Heart left ventricle (tissue), 16 donors: ENCODE measurements around the gene MVB12B. TPM values are rescaled to one million over a fixed set of nuclear protein-coding genes. Genes with fewer than 3 reads are reported as not detected.

Experiments used
- ATAC-seq, 4 donors: fragments of 200-7000 bp; cut with Tn5 transposase; one replicate each; pipeline ENCODE4 v1.9.1; 2020 to 2022; ENCODE audit warnings: moderate library complexity in 4 of 4, mild to moderate bottlenecking in 3 of 4, moderate number of reproducible peaks in 1 of 4
- DNase-seq, 5 donors: peaks; one replicate each; pipeline ENCODE4 v3.0.0-alpha.2; 2020
- H3K27ac ChIP-seq, 12 donors: fragments of 200-600 bp; sonication (generic) in 4 of 12; one replicate each; pipeline versions ENCODE4 v1.5.0 to v1.8.0; 2016 to 2022; ENCODE audit warnings: mild to moderate bottlenecking in 2 of 12
- H3K27me3 ChIP-seq, 9 donors: fragments of 200-600 bp; sonication (generic) in 2 of 9; one replicate each; pipeline versions ENCODE4 v1.5.1 to v1.8.0; 2016 to 2022; ENCODE audit warnings: mild to moderate bottlenecking in 3 of 9
- H3K36me3 ChIP-seq, 9 donors: fragments of 200-600 bp; sonication (generic) in 2 of 9; one replicate each; pipeline versions ENCODE4 v1.5.0 to v1.8.0; 2018 to 2022; ENCODE audit warnings: mild to moderate bottlenecking in 2 of 9
- H3K4me1 ChIP-seq, 12 donors: fragments of 200-600 bp; sonication (generic) in 4 of 12; one replicate each; pipeline versions ENCODE4 v1.5.0 to v1.8.0; 2016 to 2022; ENCODE audit warnings: mild to moderate bottlenecking in 3 of 12
- H3K4me3 ChIP-seq, 12 donors: fragments of 200-600 bp; sonication (generic) in 4 of 12; one replicate each; pipeline versions ENCODE4 v1.5.0 to v1.8.0; 2017 to 2022; ENCODE audit warnings: mild to moderate bottlenecking in 9 of 12, moderate library complexity in 4 of 12
- H3K9me3 ChIP-seq, 12 donors: fragments of 200-600 bp; sonication (generic) in 4 of 12; one replicate each; pipeline versions ENCODE4 v1.5.0 to v1.8.0; 2016 to 2022; ENCODE audit warnings: mild to moderate bottlenecking in 1 of 12
- POLR2A ChIP-seq, 2 donors: fragments of 450-650 bp; IDR thresholded peaks; one replicate each; pipeline ENCODE4 v1.6.1; 2017; ENCODE audit warnings: antibody characterized with exemption in 2 of 2, mild to moderate bottlenecking in 2 of 2, moderate library complexity in 2 of 2
- WGBS, 4 donors: extraction: QIAGEN DNeasy Blood & Tissue Kit in 2 of 4; methylation state at CpG; one replicate each; pipeline versions ENCODE4 v1.1.5 to v1.1.7; 2013 to 2018; 5-methylcytosine and 5-hydroxymethylcytosine counted together
- intact Hi-C, 10 donors: fragments of 100-400 bp; cut with DNase I; formaldehyde crosslinking; loops; one replicate each; pipeline versions ENCODE4 v1.11.1 to v1.14.2; 2022
- polyA plus RNA-seq, 2 donors: library from polyadenylated mRNA; stranded (reverse); fragments of 200-250 nt; gene quantifications; one replicate each; pipeline ENCODE4 v1.2.3, GENCODE V29; 2013
- total RNA-seq, 9 donors: library from RNA; depleted of rRNA in 2 of 9; stranded (reverse); fragments of >200 nt in 2 of 9; fragmentation: NEBNext Ultra II Directional in 3 of 9; extraction: Animal tissue kit (Norgen Biotek cat#: 25700) in 3 of 9; gene quantifications; one replicate each; pipeline versions ENCODE4 v1.1.0 to v1.2.4, GENCODE V29; 2016 to 2023
- TF ChIP-seq, protein P1 (sequence below), 12 donors: fragments of 200-600 bp; sonication (generic) in 4 of 12; IDR thresholded peaks; one replicate each; pipeline versions ENCODE4 v1.5.0 to v1.8.0; 2018 to 2022; ENCODE audit warnings: antibody characterized with exemption in 12 of 12, mild to moderate bottlenecking in 5 of 12
- donor health status: ischemic (EF 13 %, LVEDD 7.1; RV severe dilation, severe dysfunction).
- donor health status: healthy with polysubstance abuse.
- donor health status: DM: no; HTN: yes; CAD: no.
- donor health status: DM: no; HTN: no; CAD: no.
- donor health status: ischemic (EF 25% LVEDD 6.9; RV normal size, moderate dysfunction).
- donor health status: ischemic (EF 25% LVEDD 5.7; RV mildly dilated, moderate dysfunction).
- donor health status: healthy.
- donor health status: DM: yes; HTN: yes; CAD: no.
- donor health status: ischemic (EF 35%, LVEDD 5.7; RV mildly dilated, moderate dysfunction).
- donor health status: nonischemic (EF 11% LVEDD 7.7; RV severe dilation, severe dysfunction).
- donor health status: DM: yes; HTN: yes; CAD: no.
- donor health status: PGD.
- donor health status: ischemic (EF 29% LVEDD 5.4; RV normal size, mild dysfunction).
- donor health status: nonischemic (EF 23%, LVEDD 6.1; RV moderate dilation, normal function).

The MVB12B gene
- total and polyA plus RNA-seq, 11 donors: 4.9 to 16.2 (median 11.0) TPM

DNA sequence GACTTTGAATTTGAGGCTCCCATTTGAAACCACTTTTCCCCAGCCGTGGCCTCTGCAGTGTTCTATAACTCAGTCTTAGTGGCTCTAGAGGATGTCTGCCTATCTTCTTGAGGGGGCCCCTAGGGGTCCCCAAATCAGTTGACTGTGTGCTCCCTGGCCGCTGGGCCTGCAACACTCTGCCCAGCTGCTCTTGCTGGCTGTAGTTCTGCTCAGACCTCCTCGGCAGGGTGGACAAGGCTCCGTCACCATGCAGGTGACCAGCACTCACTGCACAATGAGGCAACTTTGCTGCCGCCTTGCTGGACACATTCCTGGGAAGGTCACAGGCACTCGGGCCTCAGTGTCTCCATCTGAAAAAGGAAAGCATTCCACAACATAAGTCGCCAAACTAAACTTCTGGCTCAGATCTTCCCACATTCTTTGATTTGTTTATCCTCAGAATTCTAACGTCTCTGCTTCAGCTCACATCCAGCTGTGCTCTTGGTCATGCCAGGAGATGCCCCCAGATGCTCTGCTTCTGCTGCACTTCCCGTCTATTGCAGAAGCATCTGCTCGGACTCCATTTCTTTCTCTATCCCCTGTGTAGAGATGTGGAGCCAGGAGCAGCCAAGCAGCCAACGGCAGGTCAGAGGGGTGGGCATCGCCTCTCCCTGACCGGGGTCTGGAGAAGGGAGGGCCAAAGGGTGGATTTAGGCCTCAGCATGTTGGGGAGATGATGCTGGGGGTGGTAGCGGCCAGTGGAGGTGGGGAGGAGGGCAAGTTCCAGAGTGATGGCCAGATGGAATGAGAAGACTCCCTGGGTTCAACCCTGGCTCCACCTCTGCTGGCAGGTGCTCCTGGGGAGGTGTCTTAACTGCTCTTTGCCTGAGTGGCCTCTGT lies 133.6 kb downstream of the MVB12B start:
- intact Hi-C loops: no loop called here
- TF ChIP-seq, protein P1, sequence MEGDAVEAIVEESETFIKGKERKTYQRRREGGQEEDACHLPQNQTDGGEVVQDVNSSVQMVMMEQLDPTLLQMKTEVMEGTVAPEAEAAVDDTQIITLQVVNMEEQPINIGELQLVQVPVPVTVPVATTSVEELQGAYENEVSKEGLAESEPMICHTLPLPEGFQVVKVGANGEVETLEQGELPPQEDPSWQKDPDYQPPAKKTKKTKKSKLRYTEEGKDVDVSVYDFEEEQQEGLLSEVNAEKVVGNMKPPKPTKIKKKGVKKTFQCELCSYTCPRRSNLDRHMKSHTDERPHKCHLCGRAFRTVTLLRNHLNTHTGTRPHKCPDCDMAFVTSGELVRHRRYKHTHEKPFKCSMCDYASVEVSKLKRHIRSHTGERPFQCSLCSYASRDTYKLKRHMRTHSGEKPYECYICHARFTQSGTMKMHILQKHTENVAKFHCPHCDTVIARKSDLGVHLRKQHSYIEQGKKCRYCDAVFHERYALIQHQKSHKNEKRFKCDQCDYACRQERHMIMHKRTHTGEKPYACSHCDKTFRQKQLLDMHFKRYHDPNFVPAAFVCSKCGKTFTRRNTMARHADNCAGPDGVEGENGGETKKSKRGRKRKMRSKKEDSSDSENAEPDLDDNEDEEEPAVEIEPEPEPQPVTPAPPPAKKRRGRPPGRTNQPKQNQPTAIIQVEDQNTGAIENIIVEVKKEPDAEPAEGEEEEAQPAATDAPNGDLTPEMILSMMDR (IDR thresholded peaks at IDR 0.05): no peak
- TF ChIP-seq POLR2A (IDR thresholded peaks at IDR 0.05): no peak

GRCh38 chr9:126461029-126461428 lies 134.4 kb downstream of the MVB12B start:
- no peak for ATAC-seq
- 80 to 95% (median 94%) methylated on average over 8 of the region's 8 CpGs for WGBS, 4 donors
- intact Hi-C loops: no loop called here
- peak in 1 of 5 donors; percentile 37 for DNase-seq
- no peak overlapping the region for H3K27ac ChIP-seq
- no peaks in the 10 kb centered on the region for H3K27me3 ChIP-seq
- H3K36me3 ChIP-seq: no peaks in the 10 kb centered on the region
- no peaks in the 10 kb centered on the region for H3K9me3 ChIP-seq
- no peak for TF ChIP-seq POLR2A (IDR thresholded peaks at IDR 0.05)
- TF ChIP-seq, protein P1 (IDR thresholded peaks at IDR 0.05): no peak
- no peak overlapping the region for H3K4me3 ChIP-seq
- peaks cover 0 to 11% (median 1%) of the 10 kb centered on the region in 12 donors for H3K4me1 ChIP-seq

More for the DNA sequence above, 133.6 kb downstream of the MVB12B start:
- Histone ChIP-seq H3K9me3 (no peaks in the 10 kb centered on the region), H3K36me3 (no peaks in the 10 kb centered on the region), H3K27me3 (no peaks in the 10 kb centered on the region), H3K4me3 (no peak overlapping the region), H3K27ac (no peak overlapping the region), H3K4me1 (peaks cover 0 to 12% (median 2%) of the 10 kb centered on the region in 12 donors)
- DNase-seq (no peak), ATAC-seq (no peak)
- 83 to 85% (median 85%) methylated on average over 14 of the region's 14 CpGs for WGBS, 4 donors

DNA sequence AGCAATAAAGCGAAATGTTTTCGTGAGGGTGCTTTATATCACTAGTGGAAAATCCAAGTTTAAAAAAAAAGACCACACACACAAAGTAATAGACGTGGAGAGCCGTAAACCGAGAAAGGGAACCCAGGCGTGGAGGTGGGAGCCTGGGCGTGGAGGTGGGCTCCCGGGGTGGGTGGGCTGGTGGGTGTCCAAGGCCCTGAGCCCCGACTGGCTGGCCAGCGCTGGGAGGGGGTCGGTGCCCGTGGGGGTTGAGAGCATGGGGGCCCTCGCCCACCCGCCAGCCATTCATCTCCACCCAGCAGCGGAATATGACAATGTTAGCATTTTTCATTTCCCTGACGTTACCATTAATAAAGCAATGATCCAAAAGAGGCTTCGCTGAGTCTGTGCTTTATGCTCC lies 135.0 kb downstream of the MVB12B start:
- Histone ChIP-seq H3K27me3 (no peaks in the 10 kb centered on the region), H3K4me1 (peaks cover 0 to 6% (median 0%) of the 10 kb centered on the region in 12 donors), H3K4me3 (no peak overlapping the region), H3K27ac (no peak overlapping the region), H3K36me3 (no peaks in the 10 kb centered on the region), H3K9me3 (no peaks in the 10 kb centered on the region)
- WGBS, 4 donors: 95 to 97% (median 96%) methylated on average over 17 of the region's 17 CpGs
- ATAC-seq (no peak), DNase-seq (peak in 1 of 5 donors; percentile 54)
- intact Hi-C loops: no loop called here
- no peak for TF ChIP-seq POLR2A (IDR thresholded peaks at IDR 0.05)
- TF ChIP-seq, protein P1 (IDR thresholded peaks at IDR 0.05): no peak

- intact Hi-C loops: no loop called here
- DNase-seq (peak in 1 of 5 donors; percentile 13), ATAC-seq (no peak)
- H3K4me1 ChIP-seq: no peaks in the 10 kb centered on the region
- 96 to 100% (median 97%) methylated on average over 3 of the region's 3 CpGs for WGBS, 4 donors
- no peak for TF ChIP-seq POLR2A (IDR thresholded peaks at IDR 0.05)
- TF ChIP-seq, protein P1 (IDR thresholded peaks at IDR 0.05): no peak
- H3K27ac ChIP-seq: no peak overlapping the region
- H3K9me3 ChIP-seq: no peaks in the 10 kb centered on the region
- H3K27me3 ChIP-seq: no peaks in the 10 kb centered on the region
- H3K36me3 ChIP-seq: no peaks in the 10 kb centered on the region
- no peak overlapping the region for H3K4me3 ChIP-seq
Measured at GRCh38 chr9:126462617-126463016, 136.0 kb downstream of the MVB12B start.
